Memory B cell (primary cell): ENCODE results near the gene SCN5A.

Experiments used
- ATAC-seq: fragments of 150-1000 bp; cut with Tn5 transposase; 2 replicates; pipeline ENCODE4 v1.10.0; 2021; ENCODE audit warnings: low read depth, mild to moderate bottlenecking, moderate library complexity
- DNase-seq, 2 donors: peaks; one replicate each; pipeline ENCODE4 v3.0.0; 2022; ENCODE audit warnings: low spot score in 2 of 2
- H3K27ac Mint-ChIP-seq: one replicate; pipeline ENCODE4 v1.8.0; 2022; ENCODE audit warnings: mild to moderate bottlenecking, moderate library complexity, mixed read lengths
- H3K27me3 Mint-ChIP-seq: one replicate; pipeline ENCODE4 v1.8.0; 2022; ENCODE audit warnings: mixed read lengths
- H3K36me3 Mint-ChIP-seq: one replicate; pipeline ENCODE4 v1.8.0; 2022; ENCODE audit warnings: mild to moderate bottlenecking, mixed read lengths
- H3K4me1 Mint-ChIP-seq: one replicate; pipeline ENCODE4 v1.8.0; 2022; ENCODE audit warnings: mixed read lengths
- H3K4me3 Mint-ChIP-seq: one replicate; pipeline ENCODE4 v1.8.0; 2022; ENCODE audit warnings: mild to moderate bottlenecking, moderate library complexity, mixed read lengths
- H3K9me3 Mint-ChIP-seq: one replicate; pipeline ENCODE4 v1.8.0; 2022; ENCODE audit warnings: mixed read lengths

Gene SCN5A

DNA sequence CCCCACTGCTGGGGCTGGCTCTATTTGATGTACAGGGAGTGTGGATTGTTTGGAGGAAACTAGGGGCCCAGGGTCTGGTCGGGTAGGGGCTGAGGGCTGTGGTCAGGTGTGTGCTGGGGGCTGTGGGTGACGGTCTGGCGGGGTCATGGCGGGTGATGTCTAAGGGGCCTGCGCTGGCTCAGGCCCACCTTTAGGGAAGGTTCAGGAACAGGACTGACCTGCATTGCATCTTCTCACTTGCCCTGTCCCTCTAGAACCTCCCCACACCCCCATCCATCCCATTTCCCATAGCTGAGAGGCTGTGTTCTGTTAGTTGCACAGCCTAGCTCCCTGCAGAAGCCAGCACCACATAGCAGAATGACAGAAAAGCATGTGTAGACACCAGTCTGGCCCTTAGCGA, 39.1 kb downstream of the SCN5A start:
- H3K36me3 Mint-ChIP-seq: no peaks in the 10 kb centered on the region
- H3K4me3 Mint-ChIP-seq: no peak overlapping the region
- no peaks in the 10 kb centered on the region for H3K9me3 Mint-ChIP-seq
- H3K4me1 Mint-ChIP-seq: no peaks in the 10 kb centered on the region
- H3K27ac Mint-ChIP-seq: no peak overlapping the region
- H3K27me3 Mint-ChIP-seq: peaks cover 5% of the 10 kb centered on the region
- DNase-seq (no peak), ATAC-seq (no peak)

DNA sequence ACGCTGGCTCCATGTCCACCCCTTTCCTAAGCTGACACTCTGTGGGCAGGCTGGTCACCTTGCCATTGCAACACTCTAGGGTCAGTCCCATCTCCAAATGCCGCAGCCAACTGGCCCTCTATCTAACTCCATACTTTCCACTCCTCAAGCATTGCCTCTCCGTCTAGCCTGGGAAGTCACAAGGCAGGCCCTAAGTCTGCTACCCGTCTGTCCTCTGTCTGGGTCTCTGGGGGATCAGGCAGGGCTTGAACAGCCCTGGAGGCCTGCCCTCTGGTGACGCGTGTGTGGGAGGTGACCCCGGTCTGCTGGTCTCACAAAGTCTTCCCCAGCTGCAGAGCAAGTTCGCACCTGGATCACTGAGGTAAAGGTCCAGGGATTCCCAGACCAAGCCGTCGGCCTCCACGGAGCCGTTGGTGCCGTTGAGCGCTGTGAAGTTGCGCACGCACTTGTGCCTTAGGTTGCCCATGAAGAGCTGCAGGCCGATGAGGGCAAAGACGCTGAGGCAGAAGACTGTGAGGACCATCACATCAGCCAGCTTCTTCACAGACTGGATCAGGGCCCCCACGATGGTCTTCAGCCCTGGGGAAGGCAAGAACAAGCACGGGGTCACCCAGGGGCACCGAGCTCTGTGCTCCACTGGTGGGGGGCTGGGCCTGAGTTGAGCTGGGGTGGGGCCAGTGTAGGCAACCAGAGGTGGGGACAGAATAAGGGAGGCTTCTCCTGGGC, 39.9 kb downstream of the SCN5A start:
- H3K36me3 Mint-ChIP-seq: no peaks in the 10 kb centered on the region
- DNase-seq (no peak), ATAC-seq (no peak)
- H3K9me3 Mint-ChIP-seq: peaks cover 2% of the 10 kb centered on the region
- H3K27me3 Mint-ChIP-seq: peaks cover 5% of the 10 kb centered on the region
- H3K4me1 Mint-ChIP-seq: no peaks in the 10 kb centered on the region
- no peak overlapping the region for H3K27ac Mint-ChIP-seq
- no peak overlapping the region for H3K4me3 Mint-ChIP-seq

DNA sequence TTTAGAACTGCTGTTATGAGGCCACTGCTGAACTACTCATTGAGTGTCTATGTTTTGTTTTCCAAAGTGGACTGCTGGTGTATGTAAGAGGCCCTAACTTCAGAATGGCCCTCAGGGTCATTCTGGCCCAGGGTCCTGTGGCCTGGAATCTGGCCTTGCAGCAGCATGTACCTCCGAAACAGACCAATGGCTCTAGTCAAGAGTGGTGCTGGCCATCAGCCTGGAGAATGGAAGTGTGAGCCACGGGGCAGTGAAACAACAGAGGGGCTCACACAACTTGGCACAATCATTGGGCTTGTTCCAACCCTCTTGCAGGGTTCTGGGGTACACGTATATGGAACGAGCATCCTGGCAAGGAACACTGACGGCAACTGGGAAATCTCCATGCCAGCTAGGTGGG, 40.5 kb downstream of the SCN5A start:
- DNase-seq (no peak), ATAC-seq (no peak)
- Mint-ChIP-seq H3K36me3 (no peaks in the 10 kb centered on the region), H3K4me3 (no peak overlapping the region), H3K27me3 (peaks cover 5% of the 10 kb centered on the region), H3K9me3 (peaks cover 2% of the 10 kb centered on the region), H3K4me1 (no peaks in the 10 kb centered on the region), H3K27ac (no peak overlapping the region)

DNA sequence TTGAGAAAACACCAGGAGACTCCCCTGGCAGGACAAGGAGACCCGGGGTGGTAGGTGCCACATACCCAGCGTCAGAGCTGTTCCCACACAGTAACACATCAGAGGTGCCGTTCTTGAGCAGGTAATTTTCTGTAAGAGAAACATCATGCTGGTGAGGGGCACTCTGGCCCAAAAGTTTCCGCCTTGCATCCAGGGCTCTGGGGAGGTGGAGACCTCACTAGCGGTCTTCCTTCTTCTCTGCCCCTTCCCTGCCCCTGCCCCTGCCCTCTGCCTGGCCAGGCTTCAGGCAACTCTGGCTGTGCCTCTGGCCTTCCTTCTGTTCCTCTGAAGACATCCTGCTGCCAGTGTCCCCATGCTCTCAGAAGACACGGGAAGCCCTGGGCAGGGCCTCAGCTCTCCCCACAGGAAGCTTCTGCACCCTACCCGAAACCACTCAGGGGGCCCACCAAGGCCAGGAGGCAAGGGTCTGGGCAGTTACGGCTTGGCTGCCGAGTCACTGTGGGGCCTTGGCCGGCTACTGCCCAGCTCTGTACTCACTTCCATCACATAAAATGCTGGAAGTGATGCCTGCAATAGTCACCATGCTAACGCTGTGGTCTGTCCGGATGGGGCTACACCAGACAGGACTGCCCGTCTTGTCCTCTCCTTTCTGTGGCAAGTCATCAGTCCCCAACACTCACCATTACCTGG, 41.3 kb downstream of the SCN5A start:
- Mint-ChIP-seq H3K27ac (no peak overlapping the region), H3K4me3 (no peak overlapping the region), H3K9me3 (peaks cover 2% of the 10 kb centered on the region), H3K36me3 (no peaks in the 10 kb centered on the region), H3K27me3 (peaks cover 4% of the 10 kb centered on the region), H3K4me1 (no peaks in the 10 kb centered on the region)
- DNase-seq: no peak
- ATAC-seq: no peak

DNA sequence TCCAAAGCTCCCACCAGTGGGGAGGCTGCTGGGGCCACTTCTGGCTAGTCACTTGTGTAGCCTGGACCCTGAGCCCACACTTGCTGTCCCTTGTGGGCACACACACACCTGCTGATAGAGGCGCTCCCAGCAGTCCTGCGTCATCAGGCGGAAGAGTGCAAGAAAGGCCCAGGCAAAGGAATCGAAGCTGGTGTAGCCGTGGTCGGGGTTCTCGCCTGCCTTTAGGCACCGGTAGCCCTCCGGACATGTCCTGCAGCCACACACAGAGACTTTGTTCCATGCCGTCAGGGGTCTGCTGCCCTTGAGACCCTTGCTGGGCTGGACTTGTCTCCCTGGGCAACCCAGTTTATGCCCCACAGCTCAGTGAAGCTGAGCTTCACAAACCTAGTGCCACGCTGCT, 42.9 kb downstream of the SCN5A start:
- DNase-seq: no peak
- Mint-ChIP-seq H3K27me3 (peaks cover 4% of the 10 kb centered on the region), H3K36me3 (no peaks in the 10 kb centered on the region), H3K4me1 (no peaks in the 10 kb centered on the region), H3K27ac (no peak overlapping the region), H3K4me3 (no peak overlapping the region), H3K9me3 (peaks cover 2% of the 10 kb centered on the region)
- no peak for ATAC-seq

DNA sequence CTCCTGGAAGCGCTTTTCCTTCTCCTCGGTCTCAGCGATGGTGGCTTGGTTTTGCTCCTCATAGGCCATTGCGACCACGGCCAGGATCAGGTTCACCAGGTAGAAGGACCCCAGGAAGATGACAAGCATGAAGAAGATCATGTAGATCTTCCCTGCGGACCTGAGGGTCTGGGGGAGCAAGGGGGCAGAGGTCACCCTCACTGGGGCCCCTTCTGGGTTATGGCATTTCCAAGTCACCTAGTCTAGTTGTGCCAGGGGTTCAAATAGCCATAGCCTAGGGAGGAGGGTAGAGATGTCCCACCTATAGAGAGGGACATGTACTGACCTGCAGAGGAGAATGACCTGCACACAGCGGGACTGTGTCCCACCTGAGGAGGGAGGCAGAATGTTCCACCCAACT, 43.5 kb downstream of the SCN5A start:
- no peak overlapping the region for H3K27ac Mint-ChIP-seq
- H3K4me3 Mint-ChIP-seq: no peak overlapping the region
- ATAC-seq: no peak
- H3K9me3 Mint-ChIP-seq: peaks cover 2% of the 10 kb centered on the region
- no peaks in the 10 kb centered on the region for H3K4me1 Mint-ChIP-seq
- no peaks in the 10 kb centered on the region for H3K36me3 Mint-ChIP-seq
- peaks cover 4% of the 10 kb centered on the region for H3K27me3 Mint-ChIP-seq
- DNase-seq: no peak

DNA sequence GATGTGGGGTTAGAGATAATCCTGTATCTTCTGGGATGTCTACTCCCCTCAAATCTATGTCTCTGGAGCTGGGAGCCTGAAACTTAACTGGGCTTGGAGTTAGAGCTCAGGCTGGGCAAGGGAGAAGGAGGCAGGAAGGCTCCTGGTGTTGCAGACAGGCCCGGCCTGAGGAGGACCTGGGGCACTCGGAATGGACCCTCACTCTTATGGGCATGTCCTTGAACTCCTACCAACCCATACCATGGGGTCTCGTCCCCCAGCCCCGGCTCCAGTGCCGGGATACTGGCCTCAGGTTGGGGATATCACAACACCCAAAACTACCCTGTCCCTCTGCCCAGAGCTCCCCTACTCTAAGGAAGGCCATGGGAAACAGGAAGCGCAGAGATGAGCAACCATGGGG, 45.2 kb downstream of the SCN5A start:
- no peaks in the 10 kb centered on the region for H3K4me1 Mint-ChIP-seq
- no peak for ATAC-seq
- no peak overlapping the region for H3K27ac Mint-ChIP-seq
- no peak for DNase-seq
- H3K4me3 Mint-ChIP-seq: no peak overlapping the region
- peaks cover 4% of the 10 kb centered on the region for H3K27me3 Mint-ChIP-seq
- no peaks in the 10 kb centered on the region for H3K36me3 Mint-ChIP-seq
- H3K9me3 Mint-ChIP-seq: peaks cover 2% of the 10 kb centered on the region

DNA sequence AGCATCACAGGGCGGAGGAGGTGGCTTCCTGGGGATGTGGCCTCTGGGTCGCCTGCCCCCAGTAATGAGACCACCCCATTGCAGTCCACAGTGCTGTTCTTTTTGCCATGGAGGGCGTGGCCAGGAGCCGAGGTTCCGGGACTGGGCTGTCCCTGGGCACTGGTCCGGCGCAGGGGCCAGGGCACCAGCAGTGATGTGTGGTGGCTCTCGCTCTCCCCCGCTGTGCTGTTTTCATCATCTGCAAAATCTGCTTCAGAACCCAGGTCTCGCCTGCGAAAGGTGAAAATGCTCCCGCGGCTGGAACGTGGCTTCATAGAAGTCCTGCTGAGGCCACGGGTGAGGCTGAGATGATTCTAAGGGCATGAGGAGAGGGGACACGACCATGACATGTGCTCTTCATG, 45.8 kb downstream of the SCN5A start:
- Mint-ChIP-seq H3K27ac (no peak overlapping the region), H3K9me3 (peaks cover 2% of the 10 kb centered on the region), H3K4me3 (no peak overlapping the region), H3K36me3 (no peaks in the 10 kb centered on the region), H3K27me3 (peaks cover 4% of the 10 kb centered on the region), H3K4me1 (no peaks in the 10 kb centered on the region)
- ATAC-seq: no peak
- DNase-seq: no peak

DNA sequence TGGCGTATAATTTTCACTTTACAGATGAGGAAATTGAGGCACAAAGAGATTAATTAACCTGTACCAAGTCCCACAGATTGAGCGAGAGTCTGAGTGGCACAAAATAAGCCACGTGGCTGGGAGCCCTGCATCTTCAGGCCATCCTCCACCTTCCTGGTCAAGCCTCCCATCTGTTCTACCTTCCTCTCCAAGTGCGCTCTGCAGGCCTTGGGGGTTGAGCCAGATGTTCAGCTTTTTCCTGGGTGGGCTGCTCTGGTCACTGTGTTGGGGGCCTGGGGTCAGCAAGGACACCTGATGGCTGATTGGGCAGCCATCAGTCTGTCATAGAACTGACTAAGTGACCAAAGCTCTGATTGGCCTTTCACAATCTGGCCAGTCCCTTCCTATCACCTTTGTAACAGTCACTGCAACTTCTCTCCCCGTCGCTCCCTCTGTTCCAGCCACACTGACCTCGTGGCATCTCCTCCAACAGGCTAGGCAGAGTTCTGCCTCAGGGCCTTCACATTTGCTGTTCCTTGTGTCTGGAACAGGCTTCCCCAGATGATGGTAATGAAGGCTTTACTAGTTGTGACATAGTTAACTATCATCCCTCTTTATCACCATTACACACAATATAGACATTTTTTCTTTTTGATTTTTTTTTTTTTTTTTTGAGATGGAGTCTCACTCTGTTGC, 46.8 kb downstream of the SCN5A start:
- ATAC-seq: no peak
- Mint-ChIP-seq H3K27me3 (peaks cover 12% of the 10 kb centered on the region), H3K9me3 (peaks cover 2% of the 10 kb centered on the region), H3K27ac (no peak overlapping the region), H3K4me1 (no peaks in the 10 kb centered on the region), H3K36me3 (no peaks in the 10 kb centered on the region), H3K4me3 (no peak overlapping the region)
- DNase-seq: no peak

DNA sequence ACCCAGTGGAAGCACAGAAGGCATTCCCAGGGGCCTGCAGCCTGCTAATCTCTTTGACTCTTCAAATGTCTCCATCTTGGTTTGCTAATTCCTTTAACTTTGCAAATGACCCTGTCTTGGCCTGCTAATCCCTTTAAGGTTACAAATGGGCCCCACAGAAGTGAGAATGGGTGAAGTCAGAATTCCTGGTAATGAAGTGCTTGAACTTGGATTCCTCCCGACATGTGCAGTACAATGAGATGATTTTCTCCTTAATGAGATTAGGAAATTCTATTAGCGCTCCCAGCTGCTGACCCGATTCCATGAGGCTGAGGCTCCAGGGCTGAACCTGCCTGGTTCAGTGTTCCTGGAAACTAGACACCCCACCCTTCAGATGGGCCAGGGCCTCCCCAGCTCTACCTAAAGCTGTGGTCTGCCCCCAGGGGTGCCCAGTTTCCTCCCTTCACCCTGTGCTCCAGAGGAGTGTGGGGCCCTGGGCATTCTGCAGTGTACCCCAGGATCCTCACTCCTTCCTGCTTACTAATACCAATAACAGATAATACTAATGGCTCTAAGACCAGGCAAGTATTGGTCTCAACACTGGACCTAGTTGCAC, 47.4 kb downstream of the SCN5A start:
- Mint-ChIP-seq H3K27ac (no peak overlapping the region), H3K9me3 (peaks cover 2% of the 10 kb centered on the region), H3K27me3 (peaks cover 16% of the 10 kb centered on the region), H3K36me3 (no peaks in the 10 kb centered on the region), H3K4me1 (no peaks in the 10 kb centered on the region), H3K4me3 (no peak overlapping the region)
- ATAC-seq (no peak), DNase-seq (no peak)

DNA sequence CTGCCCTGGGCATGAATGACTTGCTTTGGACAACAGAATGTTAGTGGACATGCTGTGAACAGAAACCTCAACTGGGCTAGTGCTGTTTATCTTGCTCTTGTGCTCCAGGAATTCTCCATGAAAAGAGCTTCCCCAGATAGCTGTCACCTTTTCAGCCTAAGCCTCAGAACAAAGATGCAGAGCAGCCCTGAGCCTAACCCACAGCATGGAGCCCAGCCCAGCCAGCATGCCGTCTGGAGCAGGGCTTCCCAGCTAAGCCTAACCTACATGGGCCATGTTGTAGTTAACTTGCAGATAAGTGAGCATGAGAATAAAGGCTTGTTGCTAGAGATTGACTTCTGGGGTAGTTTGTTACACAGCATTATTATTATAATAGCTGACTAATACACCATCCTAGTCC, 48.9 kb downstream of the SCN5A start:
- no peaks in the 10 kb centered on the region for H3K4me1 Mint-ChIP-seq
- H3K4me3 Mint-ChIP-seq: no peak overlapping the region
- peaks cover 2% of the 10 kb centered on the region for H3K9me3 Mint-ChIP-seq
- H3K27me3 Mint-ChIP-seq: peaks cover 15% of the 10 kb centered on the region
- H3K36me3 Mint-ChIP-seq: no peaks in the 10 kb centered on the region
- DNase-seq (no peak), ATAC-seq (no peak)
- H3K27ac Mint-ChIP-seq: no peak overlapping the region

DNA sequence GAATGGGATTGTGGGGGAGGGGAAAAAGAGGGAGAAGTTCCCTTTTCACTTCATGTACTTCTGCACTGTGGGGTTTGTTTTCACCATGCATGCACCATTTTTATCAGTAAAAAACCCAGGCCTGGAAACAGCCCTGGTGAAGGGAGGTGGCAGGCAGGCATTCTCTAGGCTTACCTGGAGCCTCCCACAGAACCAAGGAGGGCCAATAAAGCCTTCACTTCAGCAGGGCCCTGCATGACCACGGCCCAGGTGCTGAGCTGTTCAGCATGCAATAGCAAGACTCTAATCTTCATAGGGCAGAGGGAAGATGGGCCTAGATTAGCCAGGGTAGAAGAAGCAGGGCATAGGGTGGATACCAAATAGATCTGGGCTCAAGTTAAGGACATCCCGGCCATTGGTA, 49.6 kb downstream of the SCN5A start:
- Mint-ChIP-seq H3K9me3 (peaks cover under 1% of the 10 kb centered on the region), H3K27me3 (peaks cover 17% of the 10 kb centered on the region), H3K4me3 (no peak overlapping the region)

DNA sequence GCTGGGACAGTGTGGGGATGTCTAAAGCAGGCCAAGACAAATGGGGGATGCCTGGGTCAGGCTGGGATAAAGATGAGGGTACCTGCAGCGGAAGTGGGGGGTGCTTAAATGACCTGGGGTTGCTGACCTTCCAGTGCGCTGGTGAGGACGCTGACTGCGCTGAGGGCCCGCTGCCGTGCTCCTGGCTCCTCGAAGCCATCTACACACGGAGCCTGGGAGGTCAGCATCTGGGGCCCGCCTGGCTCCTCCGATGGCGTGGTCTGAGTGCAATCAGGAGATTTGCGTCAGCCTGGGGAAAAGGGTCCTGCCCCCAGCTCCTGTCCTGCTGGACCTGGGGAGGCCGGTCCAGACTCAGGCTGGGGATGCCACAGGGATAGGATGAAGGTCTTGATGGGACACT, 50.7 kb downstream of the SCN5A start:
- Mint-ChIP-seq H3K4me1 (no peaks in the 10 kb centered on the region), H3K9me3 (no peaks in the 10 kb centered on the region), H3K4me3 (no peak overlapping the region), H3K36me3 (no peaks in the 10 kb centered on the region), H3K27me3 (peaks cover 18% of the 10 kb centered on the region), H3K27ac (no peak overlapping the region)
- ATAC-seq (no peak), DNase-seq (no peak)

More for the DNA sequence above, 49.6 kb downstream of the SCN5A start:
- ATAC-seq: no peak
- no peaks in the 10 kb centered on the region for H3K4me1 Mint-ChIP-seq
- H3K36me3 Mint-ChIP-seq: no peaks in the 10 kb centered on the region
- DNase-seq: no peak
- H3K27ac Mint-ChIP-seq: no peak overlapping the region

DNA sequence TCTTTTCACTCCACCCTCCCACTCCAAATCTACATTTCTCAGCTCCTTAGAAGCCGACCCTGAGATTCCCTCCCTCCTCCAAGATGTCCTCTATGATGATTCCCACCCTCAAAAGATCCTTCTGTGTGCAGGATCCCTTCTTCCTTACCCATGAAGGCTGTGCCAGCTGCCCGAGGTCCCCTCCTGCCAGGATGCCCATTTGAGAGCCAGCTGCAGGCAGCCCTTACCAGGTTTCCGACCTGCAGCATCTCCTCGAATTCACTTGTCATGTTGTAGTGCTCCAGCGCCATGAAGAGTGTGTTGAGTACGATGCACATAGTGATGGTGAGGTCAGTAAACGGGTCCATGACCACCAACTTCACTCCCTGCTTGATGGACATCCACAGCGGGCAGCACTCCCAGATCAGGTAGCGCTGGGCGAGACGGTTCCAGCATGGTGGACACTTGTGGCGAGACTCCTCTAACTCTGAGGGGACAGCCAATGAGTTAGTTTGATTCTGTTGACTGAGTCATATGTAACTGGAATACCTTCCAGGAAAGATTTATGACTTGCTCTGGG, 51.9 kb downstream of the SCN5A start:
- H3K4me3 Mint-ChIP-seq: no peak overlapping the region
- ATAC-seq (no peak), DNase-seq (no peak)
- no peak overlapping the region for H3K27ac Mint-ChIP-seq
- no peaks in the 10 kb centered on the region for H3K9me3 Mint-ChIP-seq
- H3K27me3 Mint-ChIP-seq: peaks cover 18% of the 10 kb centered on the region
- no peaks in the 10 kb centered on the region for H3K36me3 Mint-ChIP-seq
- H3K4me1 Mint-ChIP-seq: no peaks in the 10 kb centered on the region
